H1 (cell line): ENCODE results near the gene FAM177B. TPM values are rescaled to one million over a fixed set of nuclear protein-coding genes. Genes with fewer than 3 reads are reported as not detected.

ENCODE experiments used
- FOSL1 ChIP-seq: IDR thresholded peaks from 2 replicates; pipeline ENCODE4 v1.6.1; 2011; ENCODE audit warnings: mild to moderate bottlenecking, low read depth, low read length, moderate library complexity; ENCODE audit not compliant: insufficient read depth
- TEAD4 ChIP-seq: IDR thresholded peaks from 2 replicates; pipeline ENCODE4 v1.6.1; 2012; ENCODE audit warnings: low read depth, low read length, inconsistent platforms, mixed read lengths
- polyA plus RNA-seq, 7 experiments: library from polyadenylated mRNA; depleted of rRNA in 3 of 7; stranded (reverse) in 5 of 7; unstranded in 2 of 7; fragments of >200 nt in 5 of 7; fragments of 200-250 nt in 2 of 7; gene quantifications; 1 replicate in 5 of 7; 2 replicates in 1 of 7; 4 replicates in 1 of 7; pipeline versions ENCODE4 v1.2.1 to v1.2.3, GENCODE V29; 2011 to 2013; ENCODE audit warnings: missing spikeins in 2 of 7, mixed read lengths in 2 of 7
- total RNA-seq: library from RNA; stranded (reverse); fragmentation: NEBNext Ultra II Directional; extraction: Animal tissue kit (Norgen Biotek cat#: 25700); gene quantifications from 2 replicates; pipeline ENCODE4 v1.2.1, GENCODE V29; 2021

Gene FAM177B
- total and polyA plus RNA-seq, 2 of the 8 experiments (the other 6 are each of a cell fraction or from before 2014, with no cell fraction given): 0.06 TPM; not detected in 1

GRCh38 chr1:222739465-222739864, 2.5 kb downstream of the FAM177B start (continued):
- TF ChIP-seq FOSL1 (no peak), TEAD4 (no peak)
- TF ChIP-seq, all 59 proteins: peak for 0
